G401.6 (cell line): ENCODE results near the gene HELZ.
"Not testable (repeated sequence)": the region's sequence is repeated elsewhere in the genome, so short reads cannot be mapped to it uniquely, and the experiment has no call there.

Experiments
- FAIRE-seq: peaks from 2 replicates; lab custom pipeline; 2012; peaks lifted over from hg19 to GRCh38; lab: Jason Lieb, UNC

The HELZ gene, protein sequence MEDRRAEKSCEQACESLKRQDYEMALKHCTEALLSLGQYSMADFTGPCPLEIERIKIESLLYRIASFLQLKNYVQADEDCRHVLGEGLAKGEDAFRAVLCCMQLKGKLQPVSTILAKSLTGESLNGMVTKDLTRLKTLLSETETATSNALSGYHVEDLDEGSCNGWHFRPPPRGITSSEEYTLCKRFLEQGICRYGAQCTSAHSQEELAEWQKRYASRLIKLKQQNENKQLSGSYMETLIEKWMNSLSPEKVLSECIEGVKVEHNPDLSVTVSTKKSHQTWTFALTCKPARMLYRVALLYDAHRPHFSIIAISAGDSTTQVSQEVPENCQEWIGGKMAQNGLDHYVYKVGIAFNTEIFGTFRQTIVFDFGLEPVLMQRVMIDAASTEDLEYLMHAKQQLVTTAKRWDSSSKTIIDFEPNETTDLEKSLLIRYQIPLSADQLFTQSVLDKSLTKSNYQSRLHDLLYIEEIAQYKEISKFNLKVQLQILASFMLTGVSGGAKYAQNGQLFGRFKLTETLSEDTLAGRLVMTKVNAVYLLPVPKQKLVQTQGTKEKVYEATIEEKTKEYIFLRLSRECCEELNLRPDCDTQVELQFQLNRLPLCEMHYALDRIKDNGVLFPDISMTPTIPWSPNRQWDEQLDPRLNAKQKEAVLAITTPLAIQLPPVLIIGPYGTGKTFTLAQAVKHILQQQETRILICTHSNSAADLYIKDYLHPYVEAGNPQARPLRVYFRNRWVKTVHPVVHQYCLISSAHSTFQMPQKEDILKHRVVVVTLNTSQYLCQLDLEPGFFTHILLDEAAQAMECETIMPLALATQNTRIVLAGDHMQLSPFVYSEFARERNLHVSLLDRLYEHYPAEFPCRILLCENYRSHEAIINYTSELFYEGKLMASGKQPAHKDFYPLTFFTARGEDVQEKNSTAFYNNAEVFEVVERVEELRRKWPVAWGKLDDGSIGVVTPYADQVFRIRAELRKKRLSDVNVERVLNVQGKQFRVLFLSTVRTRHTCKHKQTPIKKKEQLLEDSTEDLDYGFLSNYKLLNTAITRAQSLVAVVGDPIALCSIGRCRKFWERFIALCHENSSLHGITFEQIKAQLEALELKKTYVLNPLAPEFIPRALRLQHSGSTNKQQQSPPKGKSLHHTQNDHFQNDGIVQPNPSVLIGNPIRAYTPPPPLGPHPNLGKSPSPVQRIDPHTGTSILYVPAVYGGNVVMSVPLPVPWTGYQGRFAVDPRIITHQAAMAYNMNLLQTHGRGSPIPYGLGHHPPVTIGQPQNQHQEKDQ (N-terminal part only)

GRCh38 chr17:67245073-67245693, at the start of gene HELZ:
Gene HELZ (minus strand): TSS chr17:67245196. CDS start chr17:67218804, 26,392 bp downstream.
- FAIRE-seq, result no peak

DNA sequence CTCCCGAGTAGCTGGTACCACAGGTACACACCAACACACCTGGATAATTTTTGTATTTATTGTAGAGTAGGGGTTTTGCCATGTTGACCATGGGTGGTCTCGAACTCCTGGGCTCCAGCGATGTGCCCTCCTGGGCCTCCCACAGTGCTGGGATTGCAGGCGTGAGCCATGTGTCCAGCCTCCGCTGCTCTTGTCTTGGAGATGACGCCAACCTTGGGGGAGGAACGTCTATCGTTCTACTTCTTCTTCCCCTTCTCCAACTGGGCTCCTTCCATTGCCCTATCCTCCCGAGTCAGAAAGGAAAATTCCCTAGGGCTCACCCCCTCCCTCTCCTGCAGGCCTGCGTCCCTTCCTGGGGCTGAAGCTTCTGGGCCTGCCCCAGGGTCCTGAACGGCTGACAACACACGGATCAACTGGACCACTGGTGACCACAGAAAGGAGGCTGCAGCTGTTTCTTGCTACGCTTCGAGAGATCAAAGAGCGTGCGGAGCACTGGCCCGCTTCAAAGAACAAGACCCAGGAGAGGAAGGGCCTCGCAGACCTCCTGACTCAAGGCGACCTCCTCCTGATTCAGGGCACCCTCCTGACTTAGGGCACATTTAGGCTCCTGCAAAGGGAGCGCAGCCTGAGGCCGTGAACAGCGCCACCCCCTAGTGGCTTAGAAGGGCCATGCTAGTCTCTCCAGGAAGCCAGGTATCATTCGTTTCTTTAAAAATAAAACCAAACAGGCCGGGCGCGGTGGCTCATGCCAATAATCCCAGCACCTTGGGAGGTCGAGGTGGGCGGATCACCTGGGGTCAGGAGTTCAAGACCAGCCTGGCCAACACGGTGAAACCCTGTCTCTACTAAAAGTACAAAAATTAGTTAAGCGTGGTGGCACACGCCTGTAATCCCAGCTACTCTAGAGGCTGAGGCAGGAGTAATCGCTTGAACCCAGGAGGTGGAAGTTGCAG, 48.5 kb upstream of the HELZ start:
- peak; percentile 31 for FAIRE-seq

- no peak for FAIRE-seq
Measured at GRCh38 chr17:67290711-67291291, 45.8 kb upstream of the HELZ start.

DNA sequence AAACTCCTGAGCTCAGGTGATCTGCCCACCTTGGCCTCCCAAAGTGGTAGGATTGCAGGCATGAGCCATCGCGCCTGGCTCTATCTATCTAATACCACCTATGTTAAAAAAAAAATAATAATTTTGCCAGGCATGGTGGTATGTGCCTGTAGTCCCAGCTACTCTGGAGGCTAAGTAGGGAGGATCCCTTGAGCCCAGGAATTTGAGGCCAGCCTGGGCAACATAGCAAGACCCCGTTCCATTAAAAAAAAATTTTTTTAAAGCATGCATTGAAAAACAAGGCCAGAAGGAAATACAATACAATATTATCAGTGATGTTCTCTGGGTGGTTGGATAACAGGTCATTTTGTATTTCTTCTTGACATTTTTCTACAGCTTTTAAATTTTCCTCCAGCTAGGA, 45.2 kb upstream of the HELZ start:
- FAIRE-seq, result no peak

- FAIRE-seq, result no peak
Measured at GRCh38 chr17:67289181-67289876, 44.3 kb upstream of the HELZ start.

DNA sequence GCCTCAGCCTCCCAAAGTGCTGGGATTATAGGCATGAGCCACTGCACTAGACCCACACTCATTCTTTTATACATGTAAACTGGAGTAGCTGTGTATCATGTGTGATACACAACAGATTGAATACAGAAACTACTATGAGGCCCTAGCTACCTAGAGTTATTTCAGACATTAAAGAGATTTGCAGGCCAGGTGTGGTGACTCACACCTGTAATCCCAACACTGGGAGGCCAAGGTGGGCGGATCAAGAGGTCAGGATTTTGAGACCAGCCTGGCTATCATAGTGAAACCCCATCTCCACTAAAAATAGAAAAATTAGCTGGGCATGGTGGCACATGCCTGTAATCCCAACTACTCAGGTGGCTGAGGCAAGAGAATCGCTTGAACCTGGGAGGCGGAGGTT, 41.8 kb upstream of the HELZ start:
- not testable (repeated sequence) for FAIRE-seq

GRCh38 chr17:67285360-67285759, 40.4 kb upstream of the HELZ start:
- no peak for FAIRE-seq

GRCh38 chr17:67283731-67284516, 38.9 kb upstream of the HELZ start:
- FAIRE-seq, result no peak

DNA sequence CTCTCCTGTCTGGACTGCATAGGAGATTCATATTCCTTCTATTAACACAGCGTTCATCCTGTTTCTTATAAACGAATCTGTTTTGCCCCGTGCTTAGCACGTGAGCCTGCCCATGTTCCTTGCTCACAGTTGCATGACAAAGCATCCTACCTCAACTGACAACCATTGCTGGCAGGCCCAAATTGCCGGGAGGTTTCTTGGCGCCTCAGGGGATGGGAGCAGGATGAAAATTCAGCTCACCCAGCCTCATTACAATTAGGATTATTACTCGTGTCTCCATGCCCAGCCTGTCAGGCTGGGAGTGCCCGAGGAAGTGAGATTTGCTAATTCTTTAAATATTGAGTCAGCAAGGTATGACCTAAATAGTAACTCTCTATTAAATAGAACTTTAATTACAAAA, 36.7 kb upstream of the HELZ start:
- no peak for FAIRE-seq

- FAIRE-seq, result no peak
Measured at GRCh38 chr17:67281053-67281452, 36.1 kb upstream of the HELZ start.

DNA sequence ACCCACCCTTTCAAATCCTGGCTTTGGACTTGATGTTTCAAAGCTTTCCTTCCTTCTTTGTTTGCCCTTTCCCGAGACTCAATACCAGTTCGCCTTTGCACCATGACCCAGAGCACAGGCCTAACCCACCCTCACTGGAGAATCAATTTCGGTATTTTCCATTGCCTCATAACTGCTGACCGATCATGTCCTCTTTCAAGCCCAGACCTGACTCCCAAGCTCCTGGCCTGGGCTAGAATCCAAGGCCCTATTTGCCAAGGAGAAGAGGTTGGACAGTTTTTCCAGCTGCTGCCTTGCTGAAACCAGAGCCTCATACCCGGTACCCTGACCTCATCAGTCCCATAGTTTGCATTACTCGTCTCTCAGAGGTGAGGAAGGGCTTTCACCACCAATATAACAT, 35.3 kb upstream of the HELZ start:
- no peak for FAIRE-seq

GRCh38 chr17:67279115-67279514, 34.1 kb upstream of the HELZ start:
- no peak for FAIRE-seq

GRCh38 chr17:67278363-67278762, 33.4 kb upstream of the HELZ start:
- no peak for FAIRE-seq

DNA sequence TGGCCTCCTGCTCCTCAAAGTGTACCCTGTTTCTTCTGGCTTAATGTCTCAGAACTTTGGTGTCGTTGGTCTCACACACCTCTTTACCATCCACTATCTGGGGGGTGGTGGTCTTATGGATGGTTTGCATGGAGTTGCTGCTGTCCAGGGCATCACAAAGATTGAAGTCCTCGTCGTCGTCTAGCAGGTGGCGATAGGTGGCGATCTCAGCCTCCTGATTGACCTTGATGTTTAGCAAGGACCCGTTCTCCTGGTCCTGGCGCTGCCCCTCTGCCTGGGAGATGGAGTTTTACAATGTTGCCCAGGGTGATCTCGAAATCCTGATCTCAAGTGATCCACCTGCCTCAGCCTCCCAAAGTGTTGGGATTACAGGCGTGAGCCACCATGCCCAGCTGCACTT, 31.1 kb upstream of the HELZ start:
- FAIRE-seq, result no peak

DNA sequence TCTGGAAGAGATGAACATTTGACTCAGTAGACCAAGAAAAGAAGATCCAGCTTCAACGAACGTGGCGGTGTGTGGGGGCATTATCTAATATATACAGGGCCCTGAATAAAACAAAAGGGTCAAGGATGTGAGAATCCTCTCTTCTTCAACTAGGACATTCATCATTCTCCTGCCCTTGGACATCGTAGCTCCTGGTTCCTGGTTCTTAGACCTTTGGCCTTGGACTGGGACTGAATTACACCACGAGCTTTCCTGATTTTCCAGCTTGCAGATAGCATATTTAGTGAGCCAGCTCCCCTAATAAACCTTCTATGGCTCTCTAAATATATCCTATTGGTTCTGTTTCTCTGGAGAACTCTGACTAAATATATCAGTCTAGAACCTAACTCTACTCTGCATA, 29.5 kb upstream of the HELZ start:
- no peak for FAIRE-seq

GRCh38 chr17:67273900-67274299, 28.9 kb upstream of the HELZ start:
- FAIRE-seq, result no peak

GRCh38 chr17:67272312-67273047, 27.5 kb upstream of the HELZ start:
- no peak for FAIRE-seq

- FAIRE-seq, result not testable (repeated sequence)
Measured at GRCh38 chr17:67271187-67271586, 26.2 kb upstream of the HELZ start.
